ENCODE results near the gene AREG.

AREG gene

GRCh38 chr4:74446896-74447295, 2.0 kb downstream of the AREG start:
- Histone ChIP-seq H3K9me3 (ENCODE audit: control insufficient read depth, low read length) (no peaks in the 10 kb centered on the region), H3K27me3 (replicated peaks; ENCODE audit: control insufficient read depth, insufficient read depth, low read length, poor library complexity, severe bottlenecking) (no peaks in the 10 kb centered on the region), H3K27ac (ENCODE audit: insufficient read depth, low read length, poor library complexity, severe bottlenecking) (no peak overlapping the region), H3K4me1 (ENCODE audit: control insufficient read depth, insufficient read depth, low read length, poor library complexity, severe bottlenecking) (peaks cover 10% of the 10 kb centered on the region), H3K36me3 (ENCODE audit: control insufficient read depth, insufficient read depth, low read length) (no peaks in the 10 kb centered on the region), H3K4me3 (ENCODE audit: insufficient read depth, low read depth, low read length, poor library complexity, severe bottlenecking) (no peak overlapping the region)
- DNase-seq: no peak

GRCh38 chr4:74447636-74448233, 2.8 kb downstream of the AREG start:
- H3K4me1 ChIP-seq (ENCODE audit: control insufficient read depth, insufficient read depth, low read length, poor library complexity, severe bottlenecking): peaks cover 10% of the 10 kb centered on the region
- no peaks in the 10 kb centered on the region for H3K36me3 ChIP-seq (ENCODE audit: control insufficient read depth, insufficient read depth, low read length)
- no peaks in the 10 kb centered on the region for H3K9me3 ChIP-seq (ENCODE audit: control insufficient read depth, low read length)
- no peak overlapping the region for H3K4me3 ChIP-seq (ENCODE audit: insufficient read depth, low read depth, low read length, poor library complexity, severe bottlenecking)
- no peaks in the 10 kb centered on the region for H3K27me3 ChIP-seq (replicated peaks; ENCODE audit: control insufficient read depth, insufficient read depth, low read length, poor library complexity, severe bottlenecking)
- no peak overlapping the region for H3K27ac ChIP-seq (ENCODE audit: insufficient read depth, low read length, poor library complexity, severe bottlenecking)
- DNase-seq: no peak

GRCh38 chr4:74449571-74450297, 4.8 kb downstream of the AREG start:
- Histone ChIP-seq H3K27ac (ENCODE audit: insufficient read depth, low read length, poor library complexity, severe bottlenecking) (no peak overlapping the region), H3K36me3 (ENCODE audit: control insufficient read depth, insufficient read depth, low read length) (no peaks in the 10 kb centered on the region), H3K4me3 (ENCODE audit: insufficient read depth, low read depth, low read length, poor library complexity, severe bottlenecking) (no peak overlapping the region), H3K9me3 (ENCODE audit: control insufficient read depth, low read length) (no peaks in the 10 kb centered on the region), H3K4me1 (ENCODE audit: control insufficient read depth, insufficient read depth, low read length, poor library complexity, severe bottlenecking) (peaks cover 6% of the 10 kb centered on the region), H3K27me3 (replicated peaks; ENCODE audit: control insufficient read depth, insufficient read depth, low read length, poor library complexity, severe bottlenecking) (no peaks in the 10 kb centered on the region)
- no peak for DNase-seq

- Histone ChIP-seq H3K27me3 (replicated peaks; ENCODE audit: control insufficient read depth, insufficient read depth, low read length, poor library complexity, severe bottlenecking) (no peaks in the 10 kb centered on the region), H3K36me3 (ENCODE audit: control insufficient read depth, insufficient read depth, low read length) (no peaks in the 10 kb centered on the region), H3K27ac (ENCODE audit: insufficient read depth, low read length, poor library complexity, severe bottlenecking) (no peak overlapping the region), H3K4me3 (ENCODE audit: insufficient read depth, low read depth, low read length, poor library complexity, severe bottlenecking) (no peak overlapping the region), H3K9me3 (ENCODE audit: control insufficient read depth, low read length) (no peaks in the 10 kb centered on the region), H3K4me1 (ENCODE audit: control insufficient read depth, insufficient read depth, low read length, poor library complexity, severe bottlenecking) (peaks cover 4% of the 10 kb centered on the region)
- DNase-seq: no peak
These were observed 5.4 kb downstream of the AREG start for GRCh38 chr4:74450298-74450683.

GRCh38 chr4:74451214-74451661, 6.3 kb downstream of the AREG start:
- no peak for DNase-seq
- H3K9me3 ChIP-seq (ENCODE audit: control insufficient read depth, low read length): no peaks in the 10 kb centered on the region
- H3K4me1 ChIP-seq (ENCODE audit: control insufficient read depth, insufficient read depth, low read length, poor library complexity, severe bottlenecking): no peaks in the 10 kb centered on the region
- no peak overlapping the region for H3K27ac ChIP-seq (ENCODE audit: insufficient read depth, low read length, poor library complexity, severe bottlenecking)
- H3K4me3 ChIP-seq (ENCODE audit: insufficient read depth, low read depth, low read length, poor library complexity, severe bottlenecking): no peak overlapping the region
- H3K36me3 ChIP-seq (ENCODE audit: control insufficient read depth, insufficient read depth, low read length): no peaks in the 10 kb centered on the region
- H3K27me3 ChIP-seq (replicated peaks; ENCODE audit: control insufficient read depth, insufficient read depth, low read length, poor library complexity, severe bottlenecking): no peaks in the 10 kb centered on the region

GRCh38 chr4:74453037-74453635, 8.2 kb downstream of the AREG start:
- DNase-seq: no peak
- no peaks in the 10 kb centered on the region for H3K4me1 ChIP-seq (ENCODE audit: control insufficient read depth, insufficient read depth, low read length, poor library complexity, severe bottlenecking)
- H3K9me3 ChIP-seq (ENCODE audit: control insufficient read depth, low read length): no peaks in the 10 kb centered on the region
- no peak overlapping the region for H3K27ac ChIP-seq (ENCODE audit: insufficient read depth, low read length, poor library complexity, severe bottlenecking)
- H3K36me3 ChIP-seq (ENCODE audit: control insufficient read depth, insufficient read depth, low read length): no peaks in the 10 kb centered on the region
- H3K4me3 ChIP-seq (ENCODE audit: insufficient read depth, low read depth, low read length, poor library complexity, severe bottlenecking): no peak overlapping the region
- no peaks in the 10 kb centered on the region for H3K27me3 ChIP-seq (replicated peaks; ENCODE audit: control insufficient read depth, insufficient read depth, low read length, poor library complexity, severe bottlenecking)

GRCh38 chr4:74453829-74454742, 9.2 kb downstream of the AREG start:
- H3K9me3 ChIP-seq (ENCODE audit: control insufficient read depth, low read length): no peaks in the 10 kb centered on the region
- no peak overlapping the region for H3K27ac ChIP-seq (ENCODE audit: insufficient read depth, low read length, poor library complexity, severe bottlenecking)
- no peaks in the 10 kb centered on the region for H3K4me1 ChIP-seq (ENCODE audit: control insufficient read depth, insufficient read depth, low read length, poor library complexity, severe bottlenecking)
- no peaks in the 10 kb centered on the region for H3K27me3 ChIP-seq (replicated peaks; ENCODE audit: control insufficient read depth, insufficient read depth, low read length, poor library complexity, severe bottlenecking)
- no peaks in the 10 kb centered on the region for H3K36me3 ChIP-seq (ENCODE audit: control insufficient read depth, insufficient read depth, low read length)
- no peak for DNase-seq
- no peak overlapping the region for H3K4me3 ChIP-seq (ENCODE audit: insufficient read depth, low read depth, low read length, poor library complexity, severe bottlenecking)

- no peaks in the 10 kb centered on the region for H3K36me3 ChIP-seq (ENCODE audit: control insufficient read depth, insufficient read depth, low read length)
- H3K27ac ChIP-seq (ENCODE audit: insufficient read depth, low read length, poor library complexity, severe bottlenecking): no peak overlapping the region
- H3K4me3 ChIP-seq (ENCODE audit: insufficient read depth, low read depth, low read length, poor library complexity, severe bottlenecking): no peak overlapping the region
- no peaks in the 10 kb centered on the region for H3K4me1 ChIP-seq (ENCODE audit: control insufficient read depth, insufficient read depth, low read length, poor library complexity, severe bottlenecking)
- no peaks in the 10 kb centered on the region for H3K9me3 ChIP-seq (ENCODE audit: control insufficient read depth, low read length)
- no peaks in the 10 kb centered on the region for H3K27me3 ChIP-seq (replicated peaks; ENCODE audit: control insufficient read depth, insufficient read depth, low read length, poor library complexity, severe bottlenecking)
- DNase-seq: no peak
These were observed 10.6 kb downstream of the AREG start for GRCh38 chr4:74455361-74456055.

- H3K4me1 ChIP-seq (ENCODE audit: control insufficient read depth, insufficient read depth, low read length, poor library complexity, severe bottlenecking): no peaks in the 10 kb centered on the region
- H3K27me3 ChIP-seq (replicated peaks; ENCODE audit: control insufficient read depth, insufficient read depth, low read length, poor library complexity, severe bottlenecking): no peaks in the 10 kb centered on the region
- H3K27ac ChIP-seq (ENCODE audit: insufficient read depth, low read length, poor library complexity, severe bottlenecking): no peak overlapping the region
- H3K9me3 ChIP-seq (ENCODE audit: control insufficient read depth, low read length): no peaks in the 10 kb centered on the region
- DNase-seq: no peak
- no peaks in the 10 kb centered on the region for H3K36me3 ChIP-seq (ENCODE audit: control insufficient read depth, insufficient read depth, low read length)
- no peak overlapping the region for H3K4me3 ChIP-seq (ENCODE audit: insufficient read depth, low read depth, low read length, poor library complexity, severe bottlenecking)
These were observed 11.3 kb downstream of the AREG start for GRCh38 chr4:74456056-74456744.

All from effector memory CD4-positive, alpha-beta T cell (primary cell).